NK-92 (cell line): ENCODE data around the gene MEIS2.

Experiments
- DNase-seq: peaks from one replicate; lab custom pipeline; 2025; ENCODE audit not compliant: unreplicated experiment; lab: John Stamatoyannopoulos, UW

The MEIS2 gene

GRCh38 chr15:36903195-36903594, 197.2 kb downstream of the MEIS2 start:
- no peak for DNase-seq

- no peak for DNase-seq
These were observed 199.3 kb downstream of the MEIS2 start for GRCh38 chr15:36901012-36901411.

GRCh38 chr15:36899696-36900095, 200.7 kb downstream of the MEIS2 start:
- no peak for DNase-seq

GRCh38 chr15:36898536-36899126, 201.7 kb downstream of the MEIS2 start:
- no peak for DNase-seq

- no peak for DNase-seq
These were observed 202.5 kb downstream of the MEIS2 start for GRCh38 chr15:36897834-36898233.

- DNase-seq = no peak
These were observed 203.4 kb downstream of the MEIS2 start for GRCh38 chr15:36896949-36897348.

- DNase-seq = no peak
These were observed 206.3 kb downstream of the MEIS2 start for GRCh38 chr15:36894075-36894474.

GRCh38 chr15:36893276-36893675, 207.1 kb downstream of the MEIS2 start:
- DNase-seq = no peak

- DNase-seq = no peak
These were observed 212.0 kb downstream of the MEIS2 start for GRCh38 chr15:36888011-36888992.

GRCh38 chr15:36887214-36887961, 213.0 kb downstream of the MEIS2 start:
- no peak for DNase-seq

GRCh38 chr15:36886701-36887100, 213.6 kb downstream of the MEIS2 start:
- no peak for DNase-seq

GRCh38 chr15:36886191-36886590, 214.2 kb downstream of the MEIS2 start:
- no peak for DNase-seq

- no peak for DNase-seq
These were observed 214.6 kb downstream of the MEIS2 start for GRCh38 chr15:36885771-36886170.

- DNase-seq = no peak
These were observed 215.3 kb downstream of the MEIS2 start for GRCh38 chr15:36884936-36885635.

- DNase-seq = no peak
These were observed 215.9 kb downstream of the MEIS2 start for GRCh38 chr15:36884518-36884875.

GRCh38 chr15:36883713-36884517, 216.4 kb downstream of the MEIS2 start:
- no peak for DNase-seq

- DNase-seq = no peak
These were observed 217.7 kb downstream of the MEIS2 start for GRCh38 chr15:36882487-36883131.

- DNase-seq = no peak
These were observed 218.3 kb downstream of the MEIS2 start for GRCh38 chr15:36882056-36882455.

- DNase-seq = no peak
These were observed 218.8 kb downstream of the MEIS2 start for GRCh38 chr15:36881516-36881915.
